Anterior cingulate cortex (tissue), 58 donors: ENCODE results near the gene MT1X.
A peak's percentile ranks its signal among the peaks of the same experiment; 100 is the strongest.

Source experiments
- DNase-seq, 58 donors: peaks; one replicate each; lab custom pipeline; 2025; lab: John Stamatoyannopoulos, UW

The MT1X gene

GRCh38 chr16:56681939-56682702 is at the start of gene MT1X:
Gene MT1X, plus strand, starts transcription at chr16:56682470. Its CDS starts 71 bp downstream, at chr16:56682541.
- peak; percentile 48 to 92 (median 82) for DNase-seq

- DNase-seq = peak in 1 of 58 donors; percentile 37
Observed at GRCh38 chr16:56632848-56633365, 49.4 kb upstream of the MT1X start.

- peak in 1 of 58 donors; percentile 14 for DNase-seq
Observed at GRCh38 chr16:56633535-56633934, 48.7 kb upstream of the MT1X start.

- DNase-seq = no peak
Observed at GRCh38 chr16:56634715-56635440, 47.4 kb upstream of the MT1X start.

- DNase-seq = no peak
Observed at GRCh38 chr16:56635441-56635967, 46.8 kb upstream of the MT1X start.

- DNase-seq = no peak
Observed at GRCh38 chr16:56636616-56637413, 45.5 kb upstream of the MT1X start.

GRCh38 chr16:56637814-56638750 is 44.2 kb upstream of the MT1X start, which contains the start of gene MT1A:
Gene MT1A, plus strand, starts transcription at chr16:56638666. Its CDS starts 73 bp downstream, at chr16:56638739.
- peak in 24 of 58 donors; percentile 5 to 53 (median 25) for DNase-seq

GRCh38 chr16:56639045-56639444 is 43.2 kb upstream of the MT1X start:
- DNase-seq = no peak

GRCh38 chr16:56640076-56640475 is 42.2 kb upstream of the MT1X start:
- DNase-seq = no peak

GRCh38 chr16:56641166-56641565 is 41.1 kb upstream of the MT1X start:
- DNase-seq = no peak

- peak in 1 of 58 donors; percentile 21 for DNase-seq
Observed at GRCh38 chr16:56643080-56643778, 39.0 kb upstream of the MT1X start.

- DNase-seq = no peak
Observed at GRCh38 chr16:56643833-56644232, 38.4 kb upstream of the MT1X start.

GRCh38 chr16:56645311-56645710 is 37.0 kb upstream of the MT1X start:
- DNase-seq = no peak

GRCh38 chr16:56645838-56646237 is 36.4 kb upstream of the MT1X start:
- no peak for DNase-seq

- no peak for DNase-seq
Observed at GRCh38 chr16:56647641-56648431, 34.4 kb upstream of the MT1X start.

GRCh38 chr16:56649271-56649670 is 33.0 kb upstream of the MT1X start:
- DNase-seq = no peak

GRCh38 chr16:56649820-56650219 is 32.5 kb upstream of the MT1X start:
- DNase-seq = no peak

GRCh38 chr16:56651586-56651985 is 30.7 kb upstream of the MT1X start, which contains the start of gene MT1B:
Gene MT1B, plus strand, starts transcription at chr16:56651886. Its CDS starts 68 bp downstream, at chr16:56651954.
- no peak for DNase-seq
